ENCODE measurements around the gene WDFY4.

Gene WDFY4

DNA sequence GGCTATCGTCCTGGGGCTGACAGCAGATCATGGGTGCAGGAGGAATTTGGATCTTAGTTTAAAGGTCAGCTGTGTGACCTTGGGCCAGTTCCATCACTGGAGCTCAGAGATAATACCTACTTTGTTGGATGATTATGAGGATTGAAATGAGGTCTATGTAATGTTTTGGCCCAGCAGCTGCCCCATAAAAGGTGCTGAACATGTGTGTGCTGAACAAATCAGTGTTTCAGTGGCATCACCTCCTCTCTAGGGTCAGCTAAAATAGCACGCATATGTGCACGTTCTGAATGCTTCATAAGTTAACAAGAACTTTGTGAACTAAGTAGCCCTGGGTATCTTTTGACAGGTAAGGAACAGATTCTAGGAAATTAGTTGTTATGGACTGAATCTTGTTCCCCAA lies 339.8 kb downstream of the WDFY4 start:
- no peak for DNase-seq (ENCODE audit: low spot score)

DNA sequence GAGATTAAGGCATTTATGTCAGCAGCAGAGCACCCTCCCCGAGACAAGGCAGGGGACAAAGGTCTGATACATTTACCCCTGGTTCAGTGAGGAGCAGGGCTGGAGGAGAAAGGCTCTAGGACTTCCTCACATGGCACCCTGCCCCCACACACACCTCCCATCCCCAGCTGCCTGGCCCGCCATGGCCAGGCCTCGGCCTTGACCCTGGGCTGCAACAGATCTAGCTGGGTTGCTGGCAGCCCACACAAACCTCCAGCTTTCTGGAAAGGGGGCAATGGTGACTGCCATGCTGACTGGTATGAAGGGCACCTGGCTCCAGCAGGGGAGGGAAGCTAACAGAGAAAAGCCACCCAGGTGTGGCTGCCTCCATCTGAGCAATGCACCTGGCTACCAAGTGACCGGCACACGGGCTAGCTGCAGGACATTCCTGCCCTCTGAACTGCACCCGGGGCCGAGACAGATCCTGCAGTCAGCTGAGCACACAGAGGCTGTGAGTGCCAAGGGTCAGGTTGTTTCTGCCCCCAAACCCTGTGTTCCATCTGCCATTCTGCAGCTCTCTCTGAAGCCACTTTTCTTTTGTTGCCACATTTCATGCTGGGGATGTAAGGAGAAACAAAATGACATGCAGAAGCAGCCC lies 340.8 kb downstream of the WDFY4 start:
- DNase-seq (ENCODE audit: low spot score), result no peak

DNA sequence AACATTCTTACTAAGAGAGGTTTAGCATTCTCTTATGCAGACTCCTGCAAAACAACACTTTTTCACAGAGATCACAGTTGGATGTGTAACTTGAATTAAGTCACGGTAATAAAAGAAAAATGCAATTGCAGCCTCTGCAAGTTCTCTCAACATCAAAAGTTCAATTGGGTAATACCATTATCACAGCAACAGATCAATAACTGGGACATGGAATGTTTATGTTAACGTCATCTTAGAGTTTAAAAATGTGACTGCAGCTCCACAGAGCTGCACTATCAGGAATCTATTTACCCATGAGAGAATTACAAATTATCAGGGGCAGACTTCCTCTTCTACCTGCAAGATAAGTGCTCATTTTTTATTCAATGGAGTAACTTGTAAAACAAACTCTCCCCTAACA lies 344.0 kb downstream of the WDFY4 start:
- no peak for DNase-seq (ENCODE audit: low spot score)

- DNase-seq (ENCODE audit: low spot score), result no peak
Measured at GRCh38 chr10:49029666-49030065, 345.0 kb downstream of the WDFY4 start.

All from kidney capillary endothelial cell (primary cell).